Tibial artery (tissue), 4 donors: ENCODE measurements around the gene ANP32A.

Experiments
- DNase-seq, 2 donors: peaks; one replicate each; pipeline ENCODE4 v3.0.0-alpha.2; 2019
- H3K27ac ChIP-seq, 2 donors: fragments of 200-600 bp; sonication (generic) in 1 of 2; 1 replicate in 1 of 2; 2 replicates in 1 of 2; pipeline ENCODE4 v1.5.1; 2018 to 2019; ENCODE audit warnings: mild to moderate bottlenecking in 1 of 2
- H3K27me3 ChIP-seq, 2 donors: fragments of 200-600 bp; sonication (generic) in 1 of 2; one replicate each; pipeline versions ENCODE4 v1.5.1 to v1.6.0; 2016 to 2019
- H3K36me3 ChIP-seq, 3 donors: fragments of 200-600 bp; sonication (generic) in 2 of 3; one replicate each; pipeline ENCODE4 v1.5.1; 2016 to 2019; ENCODE audit warnings: mild to moderate bottlenecking in 2 of 3
- H3K4me1 ChIP-seq, 4 donors: fragments of 200-600 bp; sonication (generic) in 2 of 4; 1 replicate in 3 of 4; 2 replicates in 1 of 4; pipeline ENCODE4 v1.5.1; 2016 to 2019
- H3K4me3 ChIP-seq, 2 donors: fragments of 200-600 bp; sonication (generic) in 1 of 2; 1 replicate in 1 of 2; 2 replicates in 1 of 2; pipeline ENCODE4 v1.5.1; 2018 to 2019; ENCODE audit warnings: mild to moderate bottlenecking in 2 of 2
- H3K9me3 ChIP-seq, 3 donors: fragments of 200-600 bp; sonication (generic) in 1 of 3; one replicate each; pipeline ENCODE4 v1.5.1; 2016 to 2019
- intact Hi-C: fragments of 100-400 bp; cut with DNase I; formaldehyde crosslinking; loops from one replicate; pipeline ENCODE4 v1.15.0; 2023; ENCODE audit warnings: low total_unique reads
- TF ChIP-seq, protein P1 (sequence below), 2 experiments: fragments of 200-600 bp in 1 of 2; fragments of 450-650 bp in 1 of 2; IDR thresholded peaks; one replicate each; pipeline ENCODE4 v1.5.1; 2017 to 2019; ENCODE audit warnings: antibody characterized with exemption in 2 of 2, mild to moderate bottlenecking in 1 of 2, moderate library complexity in 1 of 2

Gene ANP32A

GRCh38 chr15:68775236-68775577 lies 45.5 kb downstream of the ANP32A start:
- H3K4me3 ChIP-seq, result no peak overlapping the region
- H3K27me3 ChIP-seq, result no peaks in the 10 kb centered on the region
- peak overlapping the region; percentile 71 to 79 for H3K27ac ChIP-seq
- no peak for DNase-seq
- intact Hi-C loops, result loop anchor here (5.0 kb wide), 1 partner anchor 42 kb away; no protein-coding TSS in a partner anchor
- peaks cover 9 to 17% (median 15%) of the 10 kb centered on the region in 3 donors for H3K36me3 ChIP-seq
- TF ChIP-seq, protein P1, sequence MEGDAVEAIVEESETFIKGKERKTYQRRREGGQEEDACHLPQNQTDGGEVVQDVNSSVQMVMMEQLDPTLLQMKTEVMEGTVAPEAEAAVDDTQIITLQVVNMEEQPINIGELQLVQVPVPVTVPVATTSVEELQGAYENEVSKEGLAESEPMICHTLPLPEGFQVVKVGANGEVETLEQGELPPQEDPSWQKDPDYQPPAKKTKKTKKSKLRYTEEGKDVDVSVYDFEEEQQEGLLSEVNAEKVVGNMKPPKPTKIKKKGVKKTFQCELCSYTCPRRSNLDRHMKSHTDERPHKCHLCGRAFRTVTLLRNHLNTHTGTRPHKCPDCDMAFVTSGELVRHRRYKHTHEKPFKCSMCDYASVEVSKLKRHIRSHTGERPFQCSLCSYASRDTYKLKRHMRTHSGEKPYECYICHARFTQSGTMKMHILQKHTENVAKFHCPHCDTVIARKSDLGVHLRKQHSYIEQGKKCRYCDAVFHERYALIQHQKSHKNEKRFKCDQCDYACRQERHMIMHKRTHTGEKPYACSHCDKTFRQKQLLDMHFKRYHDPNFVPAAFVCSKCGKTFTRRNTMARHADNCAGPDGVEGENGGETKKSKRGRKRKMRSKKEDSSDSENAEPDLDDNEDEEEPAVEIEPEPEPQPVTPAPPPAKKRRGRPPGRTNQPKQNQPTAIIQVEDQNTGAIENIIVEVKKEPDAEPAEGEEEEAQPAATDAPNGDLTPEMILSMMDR (IDR thresholded peaks at IDR 0.05), result no peak
- H3K9me3 ChIP-seq, result no peaks in the 10 kb centered on the region
- H3K4me1 ChIP-seq, result peaks cover 0 to 29% (median 21%) of the 10 kb centered on the region in 4 donors

- intact Hi-C loops, result loop anchor here (5.0 kb wide), 1 partner anchor 43 kb away; no protein-coding TSS in a partner anchor
- Histone ChIP-seq H3K27ac (peak overlapping the region; percentile 71 to 79), H3K4me1 (peaks cover 0 to 29% (median 21%) of the 10 kb centered on the region in 4 donors)
Observed at GRCh38 chr15:68774521-68775235, 46.0 kb downstream of the ANP32A start.

DNA sequence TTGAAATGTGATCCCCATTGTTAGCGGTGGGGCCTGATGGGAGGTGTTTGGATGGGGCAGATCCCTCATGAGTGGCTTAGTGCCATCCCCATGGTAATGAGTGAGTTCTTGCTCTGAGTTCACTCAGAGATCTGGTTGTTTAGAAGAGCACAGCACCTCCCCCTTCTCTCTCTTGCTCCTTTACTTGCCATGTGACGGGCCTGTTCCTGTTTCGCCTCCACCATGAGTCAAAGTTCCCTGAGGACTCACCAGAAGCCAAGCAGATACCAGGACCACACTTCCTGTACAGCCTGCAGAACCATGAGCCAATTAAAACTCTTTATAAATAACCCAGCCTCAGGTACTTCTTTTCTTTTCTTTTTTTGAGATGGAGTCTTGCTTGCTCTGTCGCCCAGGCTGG lies 46.6 kb downstream of the ANP32A start:
- TF ChIP-seq, protein P1 (IDR thresholded peaks at IDR 0.05), result no peak
- peak overlapping the region in 1 of 2 donors; percentile 71 for H3K27ac ChIP-seq
- H3K27me3 ChIP-seq, result no peaks in the 10 kb centered on the region
- H3K4me3 ChIP-seq, result no peak overlapping the region
- peaks cover 0 to 7% (median 4%) of the 10 kb centered on the region in 3 donors for H3K36me3 ChIP-seq
- intact Hi-C loops, result no loop called here
- H3K4me1 ChIP-seq, result peaks cover 0 to 29% (median 21%) of the 10 kb centered on the region in 4 donors
- DNase-seq, result no peak
- H3K9me3 ChIP-seq, result no peaks in the 10 kb centered on the region

More at GRCh38 chr15:68774521-68775235, 46.0 kb downstream of the ANP32A start:
- TF ChIP-seq, protein P1 (IDR thresholded peaks at IDR 0.05), result no peak
- peaks cover 5 to 12% (median 10%) of the 10 kb centered on the region in 3 donors for H3K36me3 ChIP-seq
- peak in 1 of 2 donors; percentile 11 for DNase-seq
- H3K27me3 ChIP-seq, result no peaks in the 10 kb centered on the region
- no peaks in the 10 kb centered on the region for H3K9me3 ChIP-seq
- no peak overlapping the region for H3K4me3 ChIP-seq

- no peak overlapping the region for H3K4me3 ChIP-seq
- no peak overlapping the region for H3K27ac ChIP-seq
- H3K9me3 ChIP-seq, result no peaks in the 10 kb centered on the region
- peaks cover 0 to 7% (median 0%) of the 10 kb centered on the region in 3 donors for H3K36me3 ChIP-seq
- H3K27me3 ChIP-seq, result no peaks in the 10 kb centered on the region
- intact Hi-C loops, result no loop called here
- TF ChIP-seq, protein P1 (IDR thresholded peaks at IDR 0.05), result no peak
- H3K4me1 ChIP-seq, result peaks cover 0 to 29% (median 21%) of the 10 kb centered on the region in 4 donors
- DNase-seq, result no peak
Observed at GRCh38 chr15:68773036-68773435, 47.7 kb downstream of the ANP32A start.

DNA sequence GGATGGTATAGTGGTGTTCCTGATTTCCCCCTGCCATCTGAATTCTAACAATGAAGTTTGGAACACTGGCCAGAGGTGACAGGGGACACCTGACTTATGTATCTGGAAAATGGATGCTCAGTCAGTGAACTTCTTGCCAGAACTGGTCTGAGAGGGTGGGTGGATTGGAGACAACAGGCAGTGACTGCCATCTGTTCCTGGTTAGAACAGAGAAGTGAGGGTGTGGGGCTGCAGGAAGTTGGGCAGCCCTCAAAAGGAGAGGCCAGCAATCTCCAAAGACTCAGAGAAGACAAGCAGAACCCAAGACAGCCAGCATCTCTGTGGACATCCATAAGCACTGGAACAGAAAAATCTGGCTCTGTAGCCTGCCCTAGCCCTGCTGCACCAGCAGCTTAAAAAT lies 50.5 kb downstream of the ANP32A start:
- peak in 1 of 2 donors; percentile 40 for DNase-seq
- H3K9me3 ChIP-seq, result no peaks in the 10 kb centered on the region
- H3K27me3 ChIP-seq, result peaks cover 0 to 3% of the 10 kb centered on the region in 2 donors
- H3K4me1 ChIP-seq, result peaks cover 0 to 8% (median 3%) of the 10 kb centered on the region in 4 donors
- no peak overlapping the region for H3K4me3 ChIP-seq
- intact Hi-C loops, result no loop called here
- no peaks in the 10 kb centered on the region for H3K36me3 ChIP-seq
- no peak overlapping the region for H3K27ac ChIP-seq
- TF ChIP-seq, protein P1 (IDR thresholded peaks at IDR 0.05), result no peak
